ENCODE measurements around the gene RAB1B. TPM values are rescaled to one million over a fixed set of nuclear protein-coding genes. Genes with fewer than 3 reads are reported as not detected.
"Not testable (repeated sequence)": the region's sequence is repeated elsewhere in the genome, so short reads cannot be mapped to it uniquely, and the experiment has no call there.

Gene RAB1B
- total RNA-seq, 1 donor from 2014 or later, result 33.6 TPM

- no peak for DNase-seq
These were observed 28.2 kb upstream of the RAB1B start for GRCh38 chr11:66239998-66240780.

DNA sequence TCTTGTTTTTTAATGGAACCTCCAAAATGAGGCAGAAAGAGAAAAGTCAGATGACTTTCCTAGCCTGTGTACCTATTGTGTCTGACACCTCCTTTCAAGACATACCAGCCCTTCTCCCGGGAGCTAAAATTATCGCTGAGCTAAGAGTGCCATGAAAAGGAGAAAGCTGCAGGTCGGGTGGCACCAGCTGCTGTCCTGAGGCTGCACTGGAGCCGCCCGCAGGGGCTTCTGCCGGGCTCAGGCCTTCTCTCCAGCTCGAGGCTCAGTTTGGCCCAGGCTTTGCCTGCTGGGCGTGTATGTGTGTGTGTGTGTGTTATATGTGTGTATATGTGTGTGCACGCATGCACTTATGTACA is 27.7 kb upstream of the RAB1B start:
- DNase-seq, result no peak

GRCh38 chr11:66242095-66242765 is 26.2 kb upstream of the RAB1B start:
- DNase-seq, result no peak

- DNase-seq, result no peak
These were observed 24.5 kb upstream of the RAB1B start for GRCh38 chr11:66243782-66244535.

GRCh38 chr11:66247295-66247694 is 21.1 kb upstream of the RAB1B start:
- no peak for DNase-seq

DNA sequence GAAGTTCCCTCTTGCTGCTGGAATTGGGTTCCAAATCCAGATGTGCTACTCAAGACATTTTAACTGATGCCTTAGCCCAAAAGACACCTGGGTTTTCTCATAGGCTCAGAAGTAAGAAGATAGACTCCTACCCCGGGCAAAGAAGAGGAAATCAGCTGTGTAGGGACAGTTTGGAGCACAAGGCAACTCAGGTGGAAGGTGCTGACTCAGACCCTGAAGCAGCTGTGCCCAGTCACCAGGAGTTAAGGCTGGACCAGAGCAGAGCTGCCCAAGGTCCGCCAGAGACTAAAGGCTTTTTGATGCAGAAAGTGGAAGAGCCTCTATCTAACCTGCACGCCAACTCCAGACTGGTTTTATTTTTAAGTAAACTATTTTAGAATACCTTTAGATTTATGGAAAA is 20.6 kb upstream of the RAB1B start:
- no peak for DNase-seq

GRCh38 chr11:66248903-66249302 is 19.5 kb upstream of the RAB1B start:
- no peak for DNase-seq

DNA sequence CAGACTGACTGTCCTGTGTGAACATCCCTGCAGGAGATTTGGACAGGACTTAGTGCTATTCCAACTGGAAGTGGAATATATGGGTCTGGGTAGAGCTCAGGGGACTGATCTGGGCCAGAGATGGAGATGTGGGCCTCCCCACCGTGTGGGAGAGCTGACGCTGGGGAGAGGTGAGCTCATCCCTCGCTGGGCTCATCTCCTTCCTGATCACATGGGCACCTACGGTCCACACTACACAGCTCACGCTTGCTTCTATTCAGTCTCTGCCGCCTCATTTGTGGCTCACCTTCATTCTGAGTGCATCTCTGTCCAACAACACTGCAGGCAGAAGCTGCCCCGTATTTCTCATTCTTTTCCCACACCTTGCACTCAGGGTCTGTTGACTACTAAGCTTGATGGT is 16.6 kb upstream of the RAB1B start:
- no peak for DNase-seq

DNA sequence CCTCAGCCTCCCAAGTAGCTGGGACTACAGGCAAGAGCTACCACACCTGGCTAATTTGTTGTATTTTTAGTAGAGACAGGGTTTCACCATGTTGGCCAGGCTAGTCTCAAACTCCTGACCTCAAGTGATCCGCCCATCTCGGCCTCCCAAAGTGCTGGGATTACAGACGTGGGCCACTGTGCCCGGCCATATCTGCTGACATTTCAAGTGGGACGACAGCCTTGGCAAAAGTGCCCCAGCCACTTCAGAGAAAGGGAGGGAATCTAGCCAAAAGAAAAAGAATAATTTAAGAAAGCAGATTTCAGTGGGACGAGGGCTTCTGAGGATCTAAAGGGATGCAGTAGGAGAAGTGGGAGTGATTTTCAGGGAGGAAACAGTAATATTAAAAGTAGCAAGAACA is 15.4 kb upstream of the RAB1B start:
- not testable (repeated sequence) for DNase-seq

DNA sequence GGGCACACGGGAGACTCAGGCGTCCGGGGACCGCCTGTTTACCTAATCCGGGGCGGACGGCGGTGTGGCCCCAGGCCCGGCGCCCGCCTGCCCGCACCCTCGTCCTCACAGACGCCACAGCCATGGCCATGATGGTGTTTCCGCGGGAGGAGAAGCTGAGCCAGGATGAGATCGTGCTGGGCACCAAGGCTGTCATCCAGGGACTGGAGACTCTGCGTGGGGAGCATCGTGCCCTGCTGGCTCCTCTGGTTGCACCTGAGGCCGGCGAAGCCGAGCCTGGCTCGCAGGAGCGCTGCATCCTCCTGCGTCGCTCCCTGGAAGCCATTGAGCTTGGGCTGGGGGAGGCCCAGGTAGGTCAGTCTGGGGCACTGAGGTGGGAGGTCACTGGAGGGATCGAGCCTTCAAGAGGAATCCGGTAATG is 10.0 kb upstream of the RAB1B start:
- no peak for DNase-seq

DNA sequence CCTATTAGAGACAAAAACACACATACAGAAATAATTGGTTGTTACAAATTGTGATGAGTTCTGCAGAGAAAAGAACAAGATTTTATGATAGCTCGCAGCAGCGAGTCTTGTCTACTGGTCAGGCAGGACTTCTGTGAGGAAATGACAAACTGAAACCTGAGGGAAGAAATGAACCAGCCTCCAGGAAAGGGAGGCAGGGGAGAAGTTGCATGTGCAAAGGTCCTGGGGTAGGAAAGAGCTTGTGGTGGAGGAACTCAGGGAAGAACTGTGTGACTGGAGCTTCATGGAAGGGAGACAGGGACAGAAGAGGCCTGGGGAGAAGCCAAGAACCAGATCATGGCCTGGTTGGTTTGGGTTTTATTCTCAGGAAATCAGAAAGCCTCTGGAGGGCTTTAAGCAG is 9.2 kb upstream of the RAB1B start:
- DNase-seq, result no peak

DNA sequence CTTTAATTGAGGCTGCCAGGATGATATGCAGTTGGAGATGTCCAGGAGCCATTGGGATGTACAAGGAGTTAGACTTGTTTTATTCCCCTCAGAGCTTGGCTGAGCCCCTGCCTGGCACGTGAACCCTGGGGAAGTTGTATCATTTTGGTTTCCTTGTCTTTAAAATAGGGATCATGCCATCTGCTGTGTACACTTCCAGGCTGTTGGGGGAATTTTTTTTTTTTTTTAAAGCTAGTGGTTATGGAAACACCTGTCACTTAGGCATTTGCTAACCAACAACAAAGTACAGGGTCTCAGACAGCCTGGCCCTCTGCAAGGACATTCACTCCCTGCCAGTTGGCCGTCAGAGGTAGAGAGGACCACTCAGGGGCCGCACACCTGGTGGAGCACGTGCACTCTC is 8.5 kb upstream of the RAB1B start:
- no peak for DNase-seq

- no peak for DNase-seq
These were observed 6.9 kb upstream of the RAB1B start for GRCh38 chr11:66261578-66261977.

GRCh38 chr11:66262191-66262590 is 6.2 kb upstream of the RAB1B start:
- DNase-seq, result no peak

DNA sequence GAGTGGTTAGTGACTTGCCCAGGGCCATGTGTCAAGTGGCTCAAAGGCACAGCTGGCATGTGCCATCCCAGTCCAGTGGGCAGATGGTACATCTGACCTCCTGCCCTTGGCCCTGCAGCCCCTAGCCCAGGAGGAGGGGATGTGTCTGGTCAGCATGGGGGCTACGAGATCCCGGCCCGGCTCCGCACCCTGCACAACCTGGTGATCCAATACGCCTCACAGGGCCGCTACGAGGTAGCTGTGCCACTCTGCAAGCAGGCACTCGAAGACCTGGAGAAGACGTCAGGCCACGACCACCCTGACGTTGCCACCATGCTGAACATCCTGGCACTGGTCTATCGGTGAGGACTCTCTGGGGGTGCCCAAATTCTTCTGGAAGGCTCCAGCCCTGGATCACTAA is 5.7 kb upstream of the RAB1B start:
- DNase-seq, result no peak

DNA sequence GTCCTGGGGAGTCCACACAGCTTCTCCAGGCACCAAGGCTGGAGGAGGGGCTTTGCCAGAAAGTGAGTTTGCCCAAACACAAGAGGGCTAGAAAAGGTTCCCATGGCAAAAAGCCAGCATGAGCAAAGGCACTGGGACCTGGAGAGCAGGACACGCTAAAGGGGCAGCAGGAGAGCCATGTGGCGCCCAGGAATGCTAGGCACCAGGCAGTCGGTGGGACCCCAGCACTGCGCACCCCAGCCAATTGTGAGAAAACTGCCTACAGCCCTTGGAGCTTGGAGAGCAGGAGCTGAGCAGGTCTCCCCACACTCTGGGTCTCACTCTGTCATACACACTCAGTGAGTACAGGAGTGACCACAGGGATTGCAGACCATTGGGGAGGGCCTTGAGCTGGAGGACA is 5.2 kb upstream of the RAB1B start:
- DNase-seq, result no peak

GRCh38 chr11:66263785-66264184 is 4.7 kb upstream of the RAB1B start:
- no peak for DNase-seq

DNA sequence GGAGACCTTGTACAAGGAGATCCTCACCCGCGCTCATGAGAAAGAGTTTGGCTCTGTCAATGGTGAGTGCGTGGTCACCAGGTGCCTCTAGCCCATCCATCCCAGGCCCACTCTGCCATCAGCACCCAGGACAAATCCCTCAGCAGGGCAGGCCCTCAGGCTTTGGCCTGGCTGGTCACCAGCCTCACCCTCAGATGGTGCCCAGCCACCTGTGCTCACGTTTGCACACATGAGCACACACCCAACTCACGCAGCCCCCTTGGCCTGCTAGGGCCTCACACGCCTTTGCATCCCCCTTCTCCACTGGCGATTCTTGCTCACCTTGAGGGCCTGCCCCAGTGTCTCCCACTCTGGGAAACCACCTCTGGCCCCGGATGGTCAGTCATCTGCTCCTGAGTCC is 4.1 kb upstream of the RAB1B start:
- no peak for DNase-seq

DNA sequence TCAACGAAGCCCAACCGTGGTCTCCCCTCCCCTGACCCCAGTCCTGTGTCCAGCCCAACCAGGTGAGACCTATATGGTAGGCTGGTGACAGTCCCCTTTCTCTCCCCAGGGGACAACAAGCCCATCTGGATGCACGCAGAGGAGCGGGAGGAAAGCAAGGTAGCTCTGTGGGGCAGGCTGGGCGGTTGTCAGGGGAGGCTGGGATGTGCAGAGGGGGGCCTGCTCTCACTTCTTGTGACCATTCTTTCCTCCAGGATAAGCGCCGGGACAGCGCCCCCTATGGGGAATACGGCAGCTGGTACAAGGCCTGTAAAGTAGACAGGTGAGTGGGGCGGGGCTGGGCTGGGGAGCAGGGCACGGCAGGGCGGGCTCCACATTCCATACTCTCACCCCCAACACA is 3.5 kb upstream of the RAB1B start:
- DNase-seq, result no peak

- DNase-seq, result no peak
These were observed 2.7 kb upstream of the RAB1B start for GRCh38 chr11:66265531-66266377.

GRCh38 chr11:66266378-66267038 is 1.9 kb upstream of the RAB1B start:
- DNase-seq, result no peak

GRCh38 chr11:66267039-66267378 is 1.4 kb upstream of the RAB1B start:
- no peak for DNase-seq
